Kidney (tissue), 14 donors: ENCODE measurements around the gene MUCL3. TPM values are rescaled to one million over a fixed set of nuclear protein-coding genes. Genes with fewer than 3 reads are reported as not detected.
"Not testable (repeated sequence)": the region's sequence is repeated elsewhere in the genome, so short reads cannot be mapped to it uniquely, and the experiment has no call there.

Source experiments
- DNase-seq, 5 donors: peaks; one replicate each; pipeline ENCODE4 v3.0.0-alpha.2; 2013 to 2020
- FAIRE-seq: peaks from 2 replicates; lab custom pipeline; 2012; peaks lifted over from hg19 to GRCh38; lab: Jason Lieb, UNC
- H3K27ac ChIP-seq, 2 donors: one replicate each; pipeline ENCODE4 v1.7.0; 2013; ENCODE audit warnings: low read depth in 2 of 2, low read length in 2 of 2, inconsistent platforms in 1 of 2
- H3K27me3 ChIP-seq: one replicate; pipeline ENCODE4 v1.7.1; 2013; ENCODE audit warnings: low read length, inconsistent platforms; ENCODE audit not compliant: control insufficient read depth, insufficient read depth
- H3K36me3 ChIP-seq, 3 donors: one replicate each; pipeline versions ENCODE4 v1.7.0 to v1.7.1; 2013; ENCODE audit warnings: low read length in 3 of 3, control low read depth in 1 of 3, inconsistent platforms in 1 of 3; ENCODE audit not compliant: insufficient read depth in 3 of 3, control insufficient read depth in 2 of 3
- H3K4me1 ChIP-seq, 3 donors: one replicate each; pipeline versions ENCODE4 v1.7.0 to v1.7.1; 2013; ENCODE audit warnings: low read length in 3 of 3, inconsistent platforms in 1 of 3, low read depth in 1 of 3; ENCODE audit not compliant: control insufficient read depth in 2 of 3, insufficient read depth in 2 of 3
- H3K4me3 ChIP-seq, 3 donors: one replicate each; pipeline versions ENCODE4 v1.7.0 to v1.8.1; 2013; ENCODE audit warnings: low read length in 3 of 3, control low read depth in 1 of 3, inconsistent platforms in 1 of 3
- H3K9ac ChIP-seq, 3 donors: one replicate each; pipeline versions ENCODE4 v1.7.0 to v1.7.1; 2013; ENCODE audit warnings: low read length in 3 of 3, control low read depth in 1 of 3, inconsistent platforms in 1 of 3
- H3K9me3 ChIP-seq, 3 donors: one replicate each; pipeline versions ENCODE4 v1.7.0 to v1.7.1; 2013; ENCODE audit warnings: low read length in 3 of 3, control low read depth in 1 of 3, inconsistent platforms in 1 of 3; ENCODE audit not compliant: control insufficient read depth in 2 of 3, insufficient read depth in 1 of 3
- intact Hi-C: fragments of 100-400 bp; cut with DNase I; formaldehyde crosslinking; loops from one replicate; pipeline ENCODE4 v1.11.1; 2022
- polyA plus RNA-seq: library from polyadenylated mRNA; stranded (reverse); fragments of 350-450 nt; fragmentation: Illumina TruSeq; extraction: RNeasy Lipid Tissue Mini Kit (QIAGEN cat#74804); gene quantifications from one replicate; pipeline ENCODE4 v1.2.3, GENCODE V29; 2014; ENCODE audit warnings: low read depth, low replicate concordance; ENCODE audit not compliant: insufficient read depth
- total RNA-seq: library from RNA; stranded (reverse); fragmentation: NEBNext Ultra II Directional; extraction: Animal tissue kit (Norgen Biotek cat#: 25700); gene quantifications from one replicate; pipeline ENCODE4 v1.2.1, GENCODE V29; 2021
- TF ChIP-seq, protein P1 (sequence below): IDR thresholded peaks from 3 replicates; pipeline ENCODE4 v1.5.1; 2012; ENCODE audit warnings: mild to moderate bottlenecking, moderate library complexity, borderline replicate concordance; ENCODE audit not compliant: insufficient read depth; ENCODE audit errors: extremely low read depth
- donor health status: control.
- donor health status: control.
- donor health status: control.
- donor health status: control.
- donor health status: control.
- donor health status: DM: yes; HTN: yes; CAD: no.
- donor health status: Normal renal cell carcinoma (clear cell type).

The MUCL3 gene
- total and polyA plus RNA-seq, 2 donors from 2014 or later, result 0.13 TPM; not detected in 1

DNA sequence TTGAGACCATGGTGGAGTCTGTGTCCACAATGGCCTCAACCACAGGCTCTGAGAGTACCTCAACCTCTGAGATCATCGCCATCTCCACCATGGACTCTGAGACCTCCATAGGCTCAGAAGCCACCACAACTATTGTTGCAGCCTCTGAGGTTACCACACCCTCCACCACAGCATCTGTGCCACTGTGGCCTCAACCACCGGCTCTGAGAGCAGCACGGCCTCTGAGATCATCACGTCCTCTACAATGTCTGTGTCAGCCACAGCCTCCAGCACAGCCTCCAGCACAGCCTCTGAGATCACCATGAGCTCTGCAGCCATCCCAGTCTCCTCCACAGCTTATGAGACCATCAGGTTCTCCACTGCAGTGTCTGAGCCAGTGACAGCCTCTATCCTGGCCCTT is 23.3 kb downstream of the MUCL3 start:
- intact Hi-C loops, result no loop called here
- no peak for DNase-seq
- FAIRE-seq, result no peak
- no peaks in the 10 kb centered on the region for H3K27me3 ChIP-seq
- TF ChIP-seq, protein P1, sequence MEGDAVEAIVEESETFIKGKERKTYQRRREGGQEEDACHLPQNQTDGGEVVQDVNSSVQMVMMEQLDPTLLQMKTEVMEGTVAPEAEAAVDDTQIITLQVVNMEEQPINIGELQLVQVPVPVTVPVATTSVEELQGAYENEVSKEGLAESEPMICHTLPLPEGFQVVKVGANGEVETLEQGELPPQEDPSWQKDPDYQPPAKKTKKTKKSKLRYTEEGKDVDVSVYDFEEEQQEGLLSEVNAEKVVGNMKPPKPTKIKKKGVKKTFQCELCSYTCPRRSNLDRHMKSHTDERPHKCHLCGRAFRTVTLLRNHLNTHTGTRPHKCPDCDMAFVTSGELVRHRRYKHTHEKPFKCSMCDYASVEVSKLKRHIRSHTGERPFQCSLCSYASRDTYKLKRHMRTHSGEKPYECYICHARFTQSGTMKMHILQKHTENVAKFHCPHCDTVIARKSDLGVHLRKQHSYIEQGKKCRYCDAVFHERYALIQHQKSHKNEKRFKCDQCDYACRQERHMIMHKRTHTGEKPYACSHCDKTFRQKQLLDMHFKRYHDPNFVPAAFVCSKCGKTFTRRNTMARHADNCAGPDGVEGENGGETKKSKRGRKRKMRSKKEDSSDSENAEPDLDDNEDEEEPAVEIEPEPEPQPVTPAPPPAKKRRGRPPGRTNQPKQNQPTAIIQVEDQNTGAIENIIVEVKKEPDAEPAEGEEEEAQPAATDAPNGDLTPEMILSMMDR, result no peak
- H3K9ac ChIP-seq, result no peak overlapping the region
- H3K9me3 ChIP-seq, result no peaks in the 10 kb centered on the region
- H3K36me3 ChIP-seq, result no peaks in the 10 kb centered on the region
- no peak overlapping the region for H3K4me3 ChIP-seq
- H3K4me1 ChIP-seq, result no peaks in the 10 kb centered on the region
- H3K27ac ChIP-seq, result no peak overlapping the region

DNA sequence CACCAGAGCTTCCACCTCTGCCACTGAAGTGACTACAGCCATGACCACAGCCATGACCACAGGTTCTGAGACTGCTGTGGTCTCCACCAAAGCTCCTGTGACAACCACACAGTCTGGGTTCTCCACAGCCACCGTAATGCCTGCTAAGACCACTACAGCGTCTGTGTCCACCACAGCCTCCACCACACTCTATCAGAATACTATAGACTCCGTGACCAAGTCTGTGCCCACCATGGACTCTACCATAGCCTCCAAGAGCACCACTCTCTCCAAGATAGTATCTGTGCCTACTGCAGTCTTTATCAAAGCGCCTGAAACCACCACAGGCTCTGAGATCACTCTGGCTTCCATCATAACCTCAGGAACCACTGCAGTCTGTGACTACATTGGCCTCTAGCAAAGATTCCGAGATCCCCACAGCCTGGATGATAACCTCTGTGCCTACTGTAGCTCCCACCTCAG is 24.4 kb downstream of the MUCL3 start:
- Histone ChIP-seq H3K27me3 (no peaks in the 10 kb centered on the region), H3K9me3 (no peaks in the 10 kb centered on the region), H3K4me3 (no peak overlapping the region), H3K9ac (no peak overlapping the region), H3K36me3 (no peaks in the 10 kb centered on the region), H3K27ac (no peak overlapping the region), H3K4me1 (no peaks in the 10 kb centered on the region)
- FAIRE-seq, result no peak
- no peak for DNase-seq
- TF ChIP-seq, protein P1, result no peak
- intact Hi-C loops, result no loop called here

DNA sequence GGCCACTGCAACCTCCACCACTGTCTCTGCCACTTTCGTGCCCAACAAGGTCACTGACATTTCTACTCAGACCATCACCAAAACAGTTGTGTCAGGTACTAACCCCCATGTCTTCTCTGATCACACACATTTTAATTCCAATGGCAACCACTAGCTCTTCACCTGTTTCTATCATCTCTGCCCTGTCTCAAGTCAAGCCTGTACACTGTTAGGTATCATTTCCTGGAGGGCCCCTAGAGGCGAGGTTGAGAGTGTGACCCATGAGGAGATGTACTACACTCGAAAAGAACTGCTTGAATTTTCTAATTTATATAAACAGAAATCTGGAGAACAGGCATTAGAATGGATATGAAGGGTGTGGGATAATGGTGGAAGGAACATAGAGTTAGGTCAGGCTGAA is 25.4 kb downstream of the MUCL3 start:
- TF ChIP-seq, protein P1, result no peak
- no peak overlapping the region for H3K9ac ChIP-seq
- H3K4me1 ChIP-seq, result no peaks in the 10 kb centered on the region
- no peak overlapping the region for H3K27ac ChIP-seq
- no peaks in the 10 kb centered on the region for H3K27me3 ChIP-seq
- no peak for FAIRE-seq
- no peaks in the 10 kb centered on the region for H3K36me3 ChIP-seq
- H3K4me3 ChIP-seq, result no peak overlapping the region
- DNase-seq, result no peak
- no peaks in the 10 kb centered on the region for H3K9me3 ChIP-seq
- intact Hi-C loops, result no loop called here

DNA sequence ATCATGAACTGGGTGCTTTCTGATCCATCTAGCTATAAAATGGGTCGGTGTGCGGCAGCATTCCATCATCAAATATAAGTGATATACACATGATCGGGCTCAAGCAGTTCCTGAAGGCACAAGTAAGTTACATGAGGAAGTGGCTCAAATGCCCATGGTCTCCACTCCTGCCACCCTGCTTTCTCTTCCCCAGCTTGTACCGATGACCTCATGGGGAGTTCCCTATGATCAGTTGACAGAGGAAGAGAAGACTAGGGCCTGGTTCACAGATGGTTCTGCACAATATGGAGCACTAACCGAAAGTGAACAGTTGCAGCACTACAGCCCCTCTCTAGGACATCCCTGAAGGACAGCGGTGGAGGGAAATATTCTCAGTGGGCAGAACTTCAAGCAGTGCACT is 28.4 kb downstream of the MUCL3 start:
- H3K4me1 ChIP-seq, DNase-seq, H3K9ac ChIP-seq, H3K4me3 ChIP-seq, H3K27ac ChIP-seq, intact Hi-C loops, H3K27me3 ChIP-seq, H3K9me3 ChIP-seq, H3K36me3 ChIP-seq, FAIRE-seq: not testable (repeated sequence)
